Neuronal stem cell (in vitro differentiated cells): ENCODE data around the gene NIF3L1.
A peak's percentile ranks its signal among the peaks of the same experiment; 100 is the strongest.

Experiments used
- DNase-seq: peaks from one replicate; pipeline ENCODE4 v3.0.0-alpha.2; 2013; ENCODE audit warnings: low spot score
- H2AFZ ChIP-seq: one replicate; pipeline ENCODE4 v1.6.1; 2013; ENCODE audit warnings: mild to moderate bottlenecking, low read length, inconsistent platforms
- H2AK5ac ChIP-seq: 2 replicates; pipeline ENCODE4 v1.6.1; 2013; ENCODE audit warnings: low read depth, mild to moderate bottlenecking, inconsistent platforms, low read length, moderate library complexity, mixed read lengths
- H2BK120ac ChIP-seq: 2 replicates; pipeline ENCODE4 v1.6.1; 2013; ENCODE audit warnings: low read depth, mild to moderate bottlenecking, inconsistent platforms, low read length, moderate library complexity, mixed read lengths
- H2BK12ac ChIP-seq: one replicate; pipeline ENCODE4 v1.6.1; 2013; ENCODE audit warnings: low read length, inconsistent platforms
- H2BK15ac ChIP-seq: 2 replicates; pipeline ENCODE4 v1.6.1; 2013; ENCODE audit warnings: mild to moderate bottlenecking, low read length, inconsistent platforms, mixed read lengths
- H2BK5ac ChIP-seq: one replicate; pipeline ENCODE4 v1.6.1; 2013; ENCODE audit warnings: inconsistent platforms, mild to moderate bottlenecking, low read length, moderate library complexity
- H3K14ac ChIP-seq: one replicate; pipeline ENCODE4 v1.6.1; 2013; ENCODE audit warnings: low read length, inconsistent platforms
- H3K18ac ChIP-seq: 2 replicates; pipeline ENCODE4 v1.6.1; 2013; ENCODE audit warnings: low read length, inconsistent platforms
- H3K23ac ChIP-seq: 2 replicates; pipeline ENCODE4 v1.6.1; 2013; ENCODE audit warnings: low read depth, mild to moderate bottlenecking, mixed read lengths, low read length, inconsistent platforms; ENCODE audit not compliant: poor library complexity
- H3K27ac ChIP-seq: replicated peaks from 3 replicates; pipeline ENCODE4 v1.5.1; 2013; ENCODE audit warnings: low read length, inconsistent platforms
- H3K27me3 ChIP-seq, 3 experiments: 2 replicates each; pipeline ENCODE4 v1.6.1; 2013; ENCODE audit warnings: low read length in 3 of 3, mild to moderate bottlenecking in 2 of 3, inconsistent platforms in 1 of 3, low read depth in 1 of 3, mixed read lengths in 1 of 3, moderate library complexity in 1 of 3; ENCODE audit not compliant: control insufficient read depth in 3 of 3, insufficient read depth in 3 of 3
- H3K36me3 ChIP-seq, 2 donors: replicated peaks in 1 of 2; 2 replicates each; pipeline ENCODE4 v1.6.1; 2013; ENCODE audit warnings: low read length in 2 of 2; ENCODE audit not compliant: control insufficient read depth in 2 of 2, insufficient read depth in 2 of 2
- H3K4ac ChIP-seq: 2 replicates; pipeline ENCODE4 v1.6.1; 2013; ENCODE audit warnings: inconsistent platforms, mild to moderate bottlenecking, low read length, moderate library complexity
- H3K4me1 ChIP-seq, 2 donors: 1 replicate in 1 of 2; 2 replicates in 1 of 2; pipeline ENCODE4 v1.6.1; 2013; ENCODE audit warnings: low read length in 2 of 2, low read depth in 1 of 2; ENCODE audit not compliant: control insufficient read depth in 2 of 2, insufficient read depth in 1 of 2
- H3K4me2 ChIP-seq: one replicate; pipeline ENCODE4 v1.6.1; 2013; ENCODE audit warnings: mild to moderate bottlenecking, low read length, inconsistent platforms; ENCODE audit not compliant: insufficient read depth, poor library complexity, severe bottlenecking
- H3K4me3 ChIP-seq, 2 donors: 2 replicates each; pipeline ENCODE4 v1.5.1; 2013; ENCODE audit warnings: low read length in 2 of 2, mild to moderate bottlenecking in 2 of 2, inconsistent platforms in 1 of 2, moderate library complexity in 1 of 2
- H3K79me1 ChIP-seq: one replicate; pipeline ENCODE4 v1.6.1; 2013; ENCODE audit warnings: low read depth, mild to moderate bottlenecking, inconsistent platforms, low read length, moderate library complexity
- H3K9ac ChIP-seq: one replicate; pipeline ENCODE4 v1.6.1; 2013; ENCODE audit warnings: mild to moderate bottlenecking, low read depth, low read length, inconsistent platforms; ENCODE audit not compliant: poor library complexity
- H3K9me3 ChIP-seq, 2 donors: replicated peaks in 1 of 2; 2 replicates each; pipeline versions ENCODE3 to v1.6.1; 2013; ENCODE audit warnings: low read length in 2 of 2, mild to moderate bottlenecking in 2 of 2, inconsistent platforms in 1 of 2, low read depth in 1 of 2, mixed read lengths in 1 of 2, moderate library complexity in 1 of 2; ENCODE audit not compliant: control insufficient read depth in 2 of 2, insufficient read depth in 1 of 2
- H4K8ac ChIP-seq: one replicate; pipeline ENCODE4 v1.6.1; 2013; ENCODE audit warnings: low read depth, mild to moderate bottlenecking, inconsistent platforms, low read length, moderate library complexity
- H4K91ac ChIP-seq: one replicate; pipeline ENCODE4 v1.6.1; 2013; ENCODE audit warnings: low read length, low read depth, mild to moderate bottlenecking, inconsistent platforms; ENCODE audit not compliant: poor library complexity
- WGBS, 2 donors: extraction: QIAGEN DNeasy Blood & Tissue Kit; methylation state at CpG; one replicate each; pipeline ENCODE4 v1.1.7; 2013; ENCODE audit warnings: missing lambda C conversion rate in 2 of 2, mixed read lengths in 1 of 2; ENCODE audit not compliant: insufficient read length in 2 of 2, insufficient replicate concordance in 1 of 2; ENCODE audit errors: extremely low coverage in 2 of 2; 5-methylcytosine and 5-hydroxymethylcytosine counted together

The NIF3L1 gene

GRCh38 chr2:200845194-200845593 is 44.0 kb upstream of the NIF3L1 start:
- Histone ChIP-seq H2AK5ac (peak overlapping the region; percentile 66), H3K36me3 (no peaks in the 10 kb centered on the region), H3K14ac (no peak overlapping the region), H3K27me3 (no peaks in the 10 kb centered on the region), H4K8ac (no peak overlapping the region), H3K79me1 (no peaks in the 10 kb centered on the region), H2BK12ac (no peak overlapping the region), H3K18ac (no peak overlapping the region), H3K9me3 (no peaks in the 10 kb centered on the region), H3K9ac (no peak overlapping the region), H2BK5ac (no peak overlapping the region), H3K4ac (no peak overlapping the region), H2BK15ac (no peak overlapping the region), H3K27ac (no peak overlapping the region), H2BK120ac (no peak overlapping the region), H2AFZ (no peak overlapping the region), H4K91ac (no peak overlapping the region), H3K4me2 (no peak overlapping the region), H3K23ac (no peak overlapping the region), H3K4me1 (no peaks in the 10 kb centered on the region), H3K4me3 (no peak overlapping the region)
- DNase-seq: no peak
- WGBS, 2 donors: no CpG with 5 or more reads among the region's 5 CpGs

- DNase-seq: no peak
- H2AFZ ChIP-seq: no peak overlapping the region
- WGBS, 2 donors: no CpG with 5 or more reads among the region's 10 CpGs
Measured at GRCh38 chr2:200845669-200846325, 43.4 kb upstream of the NIF3L1 start.

GRCh38 chr2:200847269-200847668 is 41.9 kb upstream of the NIF3L1 start:
- H2BK15ac ChIP-seq: no peak overlapping the region
- H3K18ac ChIP-seq: no peak overlapping the region

More at GRCh38 chr2:200845669-200846325, 43.4 kb upstream of the NIF3L1 start:
- Histone ChIP-seq H2BK120ac (no peak overlapping the region), H4K91ac (no peak overlapping the region), H2BK15ac (no peak overlapping the region), H4K8ac (no peak overlapping the region), H3K14ac (no peak overlapping the region), H3K9me3 (no peaks in the 10 kb centered on the region), H3K9ac (no peak overlapping the region), H2BK12ac (peak overlapping the region; percentile 41), H3K23ac (no peak overlapping the region), H3K36me3 (peaks cover 0 to 5% of the 10 kb centered on the region in 2 donors), H2AK5ac (no peak overlapping the region), H3K4me3 (no peak overlapping the region), H3K18ac (no peak overlapping the region), H3K4me2 (no peak overlapping the region), H3K79me1 (no peaks in the 10 kb centered on the region), H3K4me1 (no peaks in the 10 kb centered on the region), H3K27ac (no peak overlapping the region), H2BK5ac (no peak overlapping the region), H3K4ac (no peak overlapping the region), H3K27me3 (no peaks in the 10 kb centered on the region)

GRCh38 chr2:200847939-200848338 is 41.2 kb upstream of the NIF3L1 start:
- Histone ChIP-seq H3K18ac (no peak overlapping the region), H2AK5ac (no peak overlapping the region), H3K23ac (no peak overlapping the region), H2AFZ (no peak overlapping the region), H3K9me3 (no peaks in the 10 kb centered on the region), H3K4me1 (no peaks in the 10 kb centered on the region), H3K36me3 (peaks cover 3 to 26% of the 10 kb centered on the region in 2 donors), H3K4me3 (no peak overlapping the region), H3K14ac (no peak overlapping the region), H4K8ac (no peak overlapping the region), H3K79me1 (no peaks in the 10 kb centered on the region), H3K9ac (no peak overlapping the region), H2BK120ac (no peak overlapping the region), H3K4ac (no peak overlapping the region), H4K91ac (no peak overlapping the region), H2BK15ac (no peak overlapping the region), H2BK5ac (no peak overlapping the region), H2BK12ac (no peak overlapping the region), H3K27me3 (no peaks in the 10 kb centered on the region), H3K27ac (no peak overlapping the region), H3K4me2 (no peak overlapping the region)
- DNase-seq: no peak
- WGBS, 2 donors: no CpG with 5 or more reads among the region's 4 CpGs

More at GRCh38 chr2:200847269-200847668, 41.9 kb upstream of the NIF3L1 start:
- Histone ChIP-seq H2BK120ac (no peak overlapping the region), H3K4me2 (no peak overlapping the region), H4K91ac (no peak overlapping the region), H3K79me1 (no peaks in the 10 kb centered on the region), H2AK5ac (no peak overlapping the region), H2BK12ac (no peak overlapping the region), H3K4ac (no peak overlapping the region), H3K9ac (no peak overlapping the region), H2AFZ (no peak overlapping the region), H3K27me3 (no peaks in the 10 kb centered on the region), H3K4me3 (no peak overlapping the region), H2BK5ac (no peak overlapping the region), H3K27ac (no peak overlapping the region), H3K9me3 (no peaks in the 10 kb centered on the region), H4K8ac (no peak overlapping the region), H3K23ac (no peak overlapping the region), H3K36me3 (peaks cover 0 to 19% of the 10 kb centered on the region in 2 donors), H3K4me1 (no peaks in the 10 kb centered on the region), H3K14ac (no peak overlapping the region)
- no peak for DNase-seq
